ENCODE data around the gene IFT88.

IFT88 gene

GRCh38 chr13:20686863-20687579, 120.1 kb downstream of the IFT88 start:
- no peak for DNase-seq

GRCh38 chr13:20689291-20689690, 122.3 kb downstream of the IFT88 start:
- no peak for DNase-seq

GRCh38 chr13:20691616-20692015, 124.7 kb downstream of the IFT88 start:
- DNase-seq = no peak

GRCh38 chr13:20696073-20696472, 129.1 kb downstream of the IFT88 start:
- DNase-seq = no peak

- no peak for DNase-seq
Measured at GRCh38 chr13:20699715-20700114, 132.8 kb downstream of the IFT88 start.

GRCh38 chr13:20700288-20700687, 133.3 kb downstream of the IFT88 start:
- no peak for DNase-seq

- DNase-seq = no peak
Measured at GRCh38 chr13:20701461-20701860, 134.5 kb downstream of the IFT88 start.

- DNase-seq = no peak
Measured at GRCh38 chr13:20702530-20702914, 135.6 kb downstream of the IFT88 start.

- DNase-seq = peak; percentile 34
Measured at GRCh38 chr13:20702915-20703779, 136.2 kb downstream of the IFT88 start, which contains the start of gene IL17D. TSS of gene IL17D (plus strand) at chr13:20703699. CDS start at chr13:20704002, 303 bp downstream.

GRCh38 chr13:20703780-20704458, 137.0 kb downstream of the IFT88 start:
- peak; percentile 87 for DNase-seq

- DNase-seq = no peak
Measured at GRCh38 chr13:20704459-20705069, 137.6 kb downstream of the IFT88 start.

GRCh38 chr13:20706661-20707060, 139.7 kb downstream of the IFT88 start:
- no peak for DNase-seq

- no peak for DNase-seq
Measured at GRCh38 chr13:20708216-20708615, 141.3 kb downstream of the IFT88 start.

- DNase-seq = no peak
Measured at GRCh38 chr13:20709369-20709768, 142.4 kb downstream of the IFT88 start.

GRCh38 chr13:20709782-20710181, 142.8 kb downstream of the IFT88 start:
- no peak for DNase-seq

- no peak for DNase-seq
Measured at GRCh38 chr13:20711301-20712044, 144.5 kb downstream of the IFT88 start.

- peak; percentile 30 for DNase-seq
Measured at GRCh38 chr13:20713014-20713376, 146.0 kb downstream of the IFT88 start.

- DNase-seq = no peak
Measured at GRCh38 chr13:20713751-20714150, 146.8 kb downstream of the IFT88 start.

- no peak for DNase-seq
Measured at GRCh38 chr13:20714161-20714560, 147.2 kb downstream of the IFT88 start.

- no peak for DNase-seq
Measured at GRCh38 chr13:20714563-20715329, 147.8 kb downstream of the IFT88 start.

GRCh38 chr13:20715330-20715712, 148.4 kb downstream of the IFT88 start:
- no peak for DNase-seq

- peak; percentile 25 for DNase-seq
Measured at GRCh38 chr13:20716951-20717350, 150.0 kb downstream of the IFT88 start.

Measured in NCI-H69 (cell line).